HL-60 (cell line): ENCODE data around the gene ABCG8.

Experiments
- DNase-seq, 2 experiments: peaks; one replicate each; pipeline ENCODE4 v3.0.0-alpha.2; 2010 to 2020; ENCODE audit warnings: low read depth in 1 of 2, low spot score in 1 of 2
- H3K27ac ChIP-seq: fragments of 250-450 bp; sonication (Bioruptor Pico); replicated peaks from 2 replicates; pipeline ENCODE4 v1.5.1; 2020; ENCODE audit warnings: mild to moderate bottlenecking, moderate library complexity
- H3K27me3 ChIP-seq: fragments of 250-450 bp; sonication (Bioruptor Pico); 2 replicates; pipeline ENCODE4 v1.5.1; 2021; ENCODE audit warnings: mild to moderate bottlenecking, moderate library complexity; ENCODE audit not compliant: insufficient read depth, poor library complexity, severe bottlenecking
- H3K4me3 ChIP-seq: replicated peaks from 2 replicates; pipeline ENCODE4 v1.5.1; 2011; ENCODE audit warnings: mild to moderate bottlenecking, control low read depth, low read length; ENCODE audit not compliant: insufficient read depth
- GABPA ChIP-seq: IDR thresholded peaks from 2 replicates; pipeline ENCODE4 v1.6.1; 2012; ENCODE audit warnings: low read depth
- POLR2AphosphoS5 ChIP-seq: IDR thresholded peaks from 2 replicates; pipeline ENCODE4 v1.6.1; 2012; ENCODE audit warnings: low read depth
- SPI1 ChIP-seq: IDR thresholded peaks from 2 replicates; pipeline ENCODE4 v1.6.1; 2012; ENCODE audit warnings: low read depth, mild to moderate bottlenecking, borderline replicate concordance
- TF ChIP-seq, protein P1 (sequence below): IDR thresholded peaks from one replicate; pipeline ENCODE4 v1.5.1; 2011; ENCODE audit warnings: low read length, control low read depth, inconsistent platforms; ENCODE audit not compliant: insufficient read depth
- TF ChIP-seq, protein P2 (sequence below): IDR thresholded peaks from 2 replicates; pipeline ENCODE4 v1.6.1; 2012; ENCODE audit warnings: low read depth; ENCODE audit not compliant: insufficient replicate concordance

The ABCG8 gene

DNA sequence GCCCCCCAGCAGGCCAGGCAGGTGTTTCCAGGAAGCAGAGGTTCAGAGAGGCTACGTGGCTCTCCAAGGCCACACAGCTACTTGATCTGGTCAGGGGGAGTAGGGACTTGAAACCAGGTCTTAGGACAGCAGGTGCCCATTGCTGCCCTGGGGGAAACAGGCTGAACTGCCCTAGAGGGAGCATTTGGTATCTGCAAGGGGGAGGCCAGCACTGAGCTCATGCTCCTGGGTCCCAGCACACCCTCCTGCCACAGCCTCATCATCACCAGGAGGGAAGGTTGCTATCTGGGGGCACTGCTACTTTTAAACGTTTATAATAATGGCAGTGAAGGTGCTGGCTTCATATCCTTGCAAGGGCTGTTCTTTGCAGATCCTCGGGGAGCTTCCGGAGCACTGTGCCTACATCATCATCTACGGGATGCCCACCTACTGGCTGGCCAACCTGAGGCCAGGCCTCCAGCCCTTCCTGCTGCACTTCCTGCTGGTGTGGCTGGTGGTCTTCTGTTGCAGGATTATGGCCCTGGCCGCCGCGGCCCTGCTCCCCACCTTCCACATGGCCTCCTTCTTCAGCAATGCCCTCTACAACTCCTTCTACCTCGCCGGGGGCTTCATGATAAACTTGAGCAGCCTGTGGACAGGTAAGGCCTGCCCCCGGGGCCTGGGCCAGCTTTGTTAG is 36.1 kb downstream of the ABCG8 start:
- Histone ChIP-seq H3K27ac (no peak overlapping the region), H3K4me3 (no peak overlapping the region)
- DNase-seq, result no peak

DNA sequence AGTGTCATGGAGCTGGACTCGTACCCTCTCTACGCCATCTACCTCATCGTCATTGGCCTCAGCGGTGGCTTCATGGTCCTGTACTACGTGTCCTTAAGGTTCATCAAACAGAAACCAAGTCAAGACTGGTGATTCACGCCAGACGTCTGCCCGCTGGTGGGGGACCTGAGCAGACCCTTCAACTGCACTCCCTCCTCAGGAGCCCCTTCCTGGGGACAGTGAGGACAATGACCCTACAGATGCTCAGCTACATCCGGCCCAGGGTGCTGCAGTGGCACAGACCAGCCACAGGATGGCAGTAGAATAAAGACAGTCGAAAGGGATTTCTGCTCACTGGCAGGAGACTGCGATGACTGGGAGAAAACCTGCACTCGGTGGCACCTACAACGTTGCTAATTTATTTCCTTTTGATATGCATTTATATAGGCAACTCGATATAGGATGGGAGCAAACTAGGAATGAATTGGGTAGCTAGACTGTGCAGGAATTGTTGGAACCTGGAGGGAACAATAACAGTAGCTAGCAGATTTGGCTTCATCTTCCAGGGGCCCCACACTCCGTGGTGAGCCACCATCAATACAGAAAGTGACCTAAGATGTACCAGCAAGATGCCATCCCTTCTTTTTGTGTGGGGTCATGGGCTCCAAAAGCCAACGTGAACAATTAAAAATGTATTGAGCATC is 39.2 kb downstream of the ABCG8 start:
- DNase-seq, result peak in 1 of 2 experiments; percentile 58
- Histone ChIP-seq H3K4me3 (no peak overlapping the region), H3K27me3 (no peaks in the 10 kb centered on the region), H3K27ac (no peak overlapping the region)
- TF ChIP-seq GABPA, result no peak
- TF ChIP-seq, protein P1, sequence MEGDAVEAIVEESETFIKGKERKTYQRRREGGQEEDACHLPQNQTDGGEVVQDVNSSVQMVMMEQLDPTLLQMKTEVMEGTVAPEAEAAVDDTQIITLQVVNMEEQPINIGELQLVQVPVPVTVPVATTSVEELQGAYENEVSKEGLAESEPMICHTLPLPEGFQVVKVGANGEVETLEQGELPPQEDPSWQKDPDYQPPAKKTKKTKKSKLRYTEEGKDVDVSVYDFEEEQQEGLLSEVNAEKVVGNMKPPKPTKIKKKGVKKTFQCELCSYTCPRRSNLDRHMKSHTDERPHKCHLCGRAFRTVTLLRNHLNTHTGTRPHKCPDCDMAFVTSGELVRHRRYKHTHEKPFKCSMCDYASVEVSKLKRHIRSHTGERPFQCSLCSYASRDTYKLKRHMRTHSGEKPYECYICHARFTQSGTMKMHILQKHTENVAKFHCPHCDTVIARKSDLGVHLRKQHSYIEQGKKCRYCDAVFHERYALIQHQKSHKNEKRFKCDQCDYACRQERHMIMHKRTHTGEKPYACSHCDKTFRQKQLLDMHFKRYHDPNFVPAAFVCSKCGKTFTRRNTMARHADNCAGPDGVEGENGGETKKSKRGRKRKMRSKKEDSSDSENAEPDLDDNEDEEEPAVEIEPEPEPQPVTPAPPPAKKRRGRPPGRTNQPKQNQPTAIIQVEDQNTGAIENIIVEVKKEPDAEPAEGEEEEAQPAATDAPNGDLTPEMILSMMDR, result peak; percentile 98

More for the DNA sequence above, 36.1 kb downstream of the ABCG8 start:
- H3K27me3 ChIP-seq, result no peaks in the 10 kb centered on the region
- TF ChIP-seq, protein P1, result no peak
- TF ChIP-seq POLR2AphosphoS5, result no peak
- no peak for TF ChIP-seq GABPA
- TF ChIP-seq, protein P2, sequence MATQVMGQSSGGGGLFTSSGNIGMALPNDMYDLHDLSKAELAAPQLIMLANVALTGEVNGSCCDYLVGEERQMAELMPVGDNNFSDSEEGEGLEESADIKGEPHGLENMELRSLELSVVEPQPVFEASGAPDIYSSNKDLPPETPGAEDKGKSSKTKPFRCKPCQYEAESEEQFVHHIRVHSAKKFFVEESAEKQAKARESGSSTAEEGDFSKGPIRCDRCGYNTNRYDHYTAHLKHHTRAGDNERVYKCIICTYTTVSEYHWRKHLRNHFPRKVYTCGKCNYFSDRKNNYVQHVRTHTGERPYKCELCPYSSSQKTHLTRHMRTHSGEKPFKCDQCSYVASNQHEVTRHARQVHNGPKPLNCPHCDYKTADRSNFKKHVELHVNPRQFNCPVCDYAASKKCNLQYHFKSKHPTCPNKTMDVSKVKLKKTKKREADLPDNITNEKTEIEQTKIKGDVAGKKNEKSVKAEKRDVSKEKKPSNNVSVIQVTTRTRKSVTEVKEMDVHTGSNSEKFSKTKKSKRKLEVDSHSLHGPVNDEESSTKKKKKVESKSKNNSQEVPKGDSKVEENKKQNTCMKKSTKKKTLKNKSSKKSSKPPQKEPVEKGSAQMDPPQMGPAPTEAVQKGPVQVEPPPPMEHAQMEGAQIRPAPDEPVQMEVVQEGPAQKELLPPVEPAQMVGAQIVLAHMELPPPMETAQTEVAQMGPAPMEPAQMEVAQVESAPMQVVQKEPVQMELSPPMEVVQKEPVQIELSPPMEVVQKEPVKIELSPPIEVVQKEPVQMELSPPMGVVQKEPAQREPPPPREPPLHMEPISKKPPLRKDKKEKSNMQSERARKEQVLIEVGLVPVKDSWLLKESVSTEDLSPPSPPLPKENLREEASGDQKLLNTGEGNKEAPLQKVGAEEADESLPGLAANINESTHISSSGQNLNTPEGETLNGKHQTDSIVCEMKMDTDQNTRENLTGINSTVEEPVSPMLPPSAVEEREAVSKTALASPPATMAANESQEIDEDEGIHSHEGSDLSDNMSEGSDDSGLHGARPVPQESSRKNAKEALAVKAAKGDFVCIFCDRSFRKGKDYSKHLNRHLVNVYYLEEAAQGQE, result no peak
- TF ChIP-seq SPI1, result no peak

DNA sequence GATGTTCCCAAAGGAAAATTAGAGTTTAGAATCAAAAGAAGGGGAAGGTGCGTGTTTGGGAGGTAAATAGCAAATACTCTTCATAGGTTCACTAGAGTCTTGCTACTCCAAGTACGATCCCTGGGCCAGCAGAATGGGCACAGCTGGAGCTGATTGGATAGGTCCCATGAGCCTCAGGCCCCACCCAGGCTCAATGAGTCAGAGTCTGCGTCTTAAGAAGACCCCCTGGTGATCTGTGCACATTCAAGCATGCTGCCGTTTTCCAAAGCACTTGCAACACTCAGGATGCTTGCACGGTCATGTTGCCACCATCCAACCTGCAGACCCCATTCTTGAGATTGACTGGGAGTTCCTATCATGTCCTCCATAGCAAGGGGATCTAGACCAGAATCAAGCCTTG is 40.5 kb downstream of the ABCG8 start:
- Histone ChIP-seq H3K27me3 (no peaks in the 10 kb centered on the region), H3K4me3 (no peak overlapping the region), H3K27ac (no peak overlapping the region)
- DNase-seq, result no peak
- TF ChIP-seq SPI1, result no peak
- no peak for TF ChIP-seq POLR2AphosphoS5
- TF ChIP-seq, protein P2, result no peak
- TF ChIP-seq, protein P1, result no peak
